ENCODE results near the gene DAPK2.

DNA sequence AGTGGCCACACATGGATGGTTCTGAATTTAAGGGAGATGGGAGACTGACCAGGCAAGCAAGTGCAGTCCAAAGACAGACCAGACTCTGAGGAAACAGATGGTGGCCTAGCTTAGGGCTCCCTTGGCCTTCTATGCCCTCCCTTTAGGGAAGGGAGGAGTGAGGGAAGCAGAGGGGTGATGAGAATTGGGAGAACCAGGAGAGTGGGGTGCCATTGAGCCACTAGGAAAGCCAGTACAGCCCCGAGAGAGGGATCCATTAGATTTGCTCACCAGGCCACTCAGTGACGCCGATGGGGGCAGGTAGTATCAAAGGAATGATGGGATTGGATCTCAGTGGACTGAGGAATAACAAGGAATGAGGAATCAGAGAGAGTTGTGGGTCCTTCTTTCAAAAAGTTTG, 182.1 kb downstream of the DAPK2 start:
- no peak for TF ChIP-seq EZH2phosphoT487 (IDR thresholded peaks at IDR 0.05; ENCODE audit: insufficient read depth, low read depth)
- TF ChIP-seq EZH2 (IDR thresholded peaks at IDR 0.05; ENCODE audit: insufficient read depth, poor library complexity, severe bottlenecking) = no peak

Measured in GM23248 (cell line).